HG02571 (cell line): ENCODE data around the gene LCLAT1.
"Not testable (repeated sequence)": the region's sequence is repeated elsewhere in the genome, so short reads cannot be mapped to it uniquely, and the experiment has no call there.

ENCODE experiments used
- ATAC-seq: cut with Tn5 transposase; IDR thresholded peaks from one replicate; pipeline ENCODE4 v1.9.1; 2021; ENCODE audit warnings: mild to moderate bottlenecking, moderate library complexity; ENCODE audit not compliant: unreplicated experiment

LCLAT1 gene

DNA sequence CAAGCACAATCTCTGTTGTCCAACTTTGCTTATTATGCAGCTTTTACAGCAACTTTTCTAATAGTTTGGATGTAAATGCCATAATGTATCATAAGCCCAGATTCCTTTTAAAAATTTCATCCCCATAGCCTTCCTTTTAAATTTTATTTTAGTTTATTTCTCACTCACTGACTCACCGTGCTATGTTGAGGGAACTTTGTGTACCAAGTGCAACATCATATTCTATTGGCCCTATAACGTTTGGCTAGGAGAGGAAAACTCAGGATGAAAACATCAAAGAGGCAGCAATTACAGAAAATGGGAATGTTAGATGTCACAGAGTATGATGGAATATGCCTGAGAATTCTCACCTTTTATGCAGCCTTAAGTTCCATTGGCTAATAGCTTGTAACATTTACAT, 135.5 kb downstream of the LCLAT1 start:
- no peak for ATAC-seq

DNA sequence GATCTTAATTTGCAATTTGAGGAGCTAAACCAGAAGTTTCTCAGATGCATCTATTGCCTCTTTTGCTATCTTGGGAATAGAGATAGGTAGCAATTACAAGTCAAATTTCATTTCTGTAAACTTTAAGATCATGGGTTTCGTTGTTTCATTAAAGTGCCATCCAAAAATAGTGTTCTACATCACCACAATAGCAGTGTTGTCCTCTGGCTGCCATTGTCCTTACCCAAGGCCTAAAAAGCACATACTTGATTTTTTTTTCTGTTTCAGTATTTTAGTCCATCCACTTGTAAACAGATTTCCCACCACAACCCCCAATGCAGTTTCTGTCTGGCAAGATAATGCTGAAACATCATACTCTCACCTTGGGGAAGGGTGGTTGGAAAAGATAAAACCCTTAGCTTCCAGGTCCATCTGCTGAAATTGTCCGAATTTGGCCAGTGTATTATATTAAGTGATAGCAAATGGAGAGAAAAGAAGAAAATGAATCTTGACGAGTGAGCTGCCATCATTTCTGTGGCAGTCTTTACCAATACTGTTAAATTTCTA, 136.2 kb downstream of the LCLAT1 start:
- ATAC-seq = no peak

DNA sequence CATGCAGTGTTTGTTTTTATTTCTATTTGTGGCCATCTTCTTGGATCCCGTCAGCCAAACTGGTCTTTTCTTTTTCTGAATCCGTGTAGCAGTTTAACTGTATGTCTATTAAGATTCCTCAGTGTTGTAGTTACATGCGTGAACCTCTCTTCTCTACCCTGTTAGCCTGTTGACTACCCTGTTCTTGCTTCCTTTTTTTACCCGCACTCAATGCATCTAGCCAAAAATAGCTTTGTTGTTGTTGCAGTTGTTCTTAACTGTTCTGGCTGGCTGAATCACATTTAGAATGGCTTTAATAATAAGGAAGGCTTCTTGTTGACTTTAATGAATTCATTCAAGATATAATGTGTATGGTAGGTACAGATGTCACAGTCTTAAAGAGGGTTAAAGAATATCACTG, 137.1 kb downstream of the LCLAT1 start:
- ATAC-seq = no peak

- no peak for ATAC-seq
These were observed 141.9 kb downstream of the LCLAT1 start for GRCh38 chr2:30588994-30589393.

DNA sequence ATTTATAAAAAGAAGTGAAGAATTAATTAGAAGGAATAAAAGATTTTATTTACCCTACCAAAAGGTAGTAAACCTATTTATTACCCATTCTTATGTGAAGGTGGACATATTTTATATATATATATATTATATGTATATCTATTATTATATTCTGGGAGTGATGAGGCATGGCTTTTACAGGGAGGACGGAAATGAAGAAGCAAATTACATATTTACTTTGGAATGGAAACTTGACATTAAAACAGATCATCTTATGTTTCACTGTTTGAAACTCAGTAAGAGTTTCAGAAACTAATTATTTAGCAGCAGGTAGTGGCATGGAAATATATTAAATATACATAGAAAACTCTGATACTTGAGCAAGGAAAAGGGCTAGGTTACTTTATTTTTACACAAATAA, 143.4 kb downstream of the LCLAT1 start:
- no peak for ATAC-seq

GRCh38 chr2:30591186-30591585, 144.1 kb downstream of the LCLAT1 start:
- no peak for ATAC-seq

- no peak for ATAC-seq
These were observed 154.3 kb downstream of the LCLAT1 start for GRCh38 chr2:30601375-30601774.

- no peak for ATAC-seq
These were observed 158.2 kb downstream of the LCLAT1 start for GRCh38 chr2:30605197-30605596.

- ATAC-seq = no peak
These were observed 161.6 kb downstream of the LCLAT1 start for GRCh38 chr2:30608643-30609042.

- no peak for ATAC-seq
These were observed 164.5 kb downstream of the LCLAT1 start for GRCh38 chr2:30611583-30611982.

DNA sequence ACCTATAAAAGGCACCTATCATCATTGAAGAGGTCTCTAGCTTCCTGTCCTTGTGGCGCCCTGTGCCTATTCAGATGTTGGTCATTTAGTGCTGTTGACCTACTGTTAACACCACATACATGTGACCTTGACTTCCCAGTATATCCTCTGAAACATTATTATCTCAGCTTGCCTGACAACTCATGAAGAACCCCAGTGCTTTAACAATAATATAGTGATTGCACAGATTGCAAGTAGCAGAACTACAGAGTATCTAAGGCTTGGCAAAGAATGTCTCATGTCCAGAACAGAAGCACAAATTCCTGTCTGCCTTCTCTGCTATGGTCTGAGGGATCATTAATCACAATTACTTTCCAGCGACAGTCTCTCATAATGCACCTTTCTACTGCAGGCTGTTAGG, 165.3 kb downstream of the LCLAT1 start:
- no peak for ATAC-seq

DNA sequence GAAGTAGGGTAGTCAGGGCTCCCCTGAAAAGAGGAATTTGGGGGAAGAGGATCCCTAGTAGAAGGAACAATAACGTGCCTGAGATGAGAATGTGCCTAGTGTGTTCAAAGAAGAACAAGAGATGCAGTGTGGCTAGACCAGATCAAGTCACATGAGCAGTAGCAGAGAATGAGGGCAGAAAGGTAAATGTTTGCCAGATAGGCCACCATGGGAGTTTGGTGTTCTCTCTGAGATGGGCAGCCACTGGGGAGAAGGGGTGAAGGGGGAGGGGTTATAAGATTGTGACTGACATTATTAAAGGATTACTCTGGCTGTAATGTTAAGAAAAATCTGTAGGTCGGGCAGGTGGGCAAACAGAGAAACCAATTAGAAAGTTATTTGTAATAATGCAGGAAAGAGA, 166.0 kb downstream of the LCLAT1 start:
- ATAC-seq = no peak

DNA sequence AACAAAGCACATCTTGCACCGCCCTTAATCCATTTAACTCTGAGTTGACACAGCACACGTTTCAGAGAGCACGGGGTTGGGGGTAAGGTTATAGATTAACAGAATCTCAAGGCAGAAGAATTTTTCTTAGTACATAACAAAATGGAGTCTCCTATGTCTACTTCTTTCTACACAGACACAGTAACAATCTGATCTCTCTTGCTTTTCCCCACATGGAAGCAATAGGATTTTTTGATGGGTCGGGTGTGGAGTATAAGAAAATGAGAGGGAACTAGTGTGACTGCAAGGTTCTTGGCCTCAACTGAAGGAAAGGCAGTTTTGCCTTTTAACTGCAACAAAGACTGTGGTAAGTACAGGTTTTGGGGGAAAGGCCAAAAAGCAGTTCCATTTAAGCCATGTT, 167.2 kb downstream of the LCLAT1 start:
- ATAC-seq = not testable (repeated sequence)

- no peak for ATAC-seq
These were observed 168.9 kb downstream of the LCLAT1 start for GRCh38 chr2:30615926-30616325.

DNA sequence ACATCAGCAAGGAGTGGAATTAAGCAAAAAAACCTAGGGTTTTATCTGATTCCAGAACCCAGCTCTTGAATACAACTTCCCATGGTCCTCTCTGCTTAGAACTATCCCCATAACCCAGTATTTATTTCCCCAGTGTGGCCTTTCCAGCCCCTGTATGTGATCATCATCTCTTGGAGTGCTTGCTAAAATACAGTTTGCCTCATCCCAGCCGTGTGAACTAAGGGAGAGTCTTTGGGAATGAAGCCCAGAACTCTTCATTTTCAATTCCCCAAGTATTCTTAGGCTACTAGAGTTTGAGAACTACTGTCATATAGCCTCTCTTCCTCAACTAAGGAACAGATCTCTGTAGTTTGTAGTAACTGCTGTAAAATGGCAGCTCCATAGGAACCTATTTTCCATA, 173.1 kb downstream of the LCLAT1 start:
- ATAC-seq = no peak

- no peak for ATAC-seq
These were observed 174.8 kb downstream of the LCLAT1 start for GRCh38 chr2:30621836-30622235.

- ATAC-seq = no peak
These were observed 175.4 kb downstream of the LCLAT1 start for GRCh38 chr2:30622452-30622851.

DNA sequence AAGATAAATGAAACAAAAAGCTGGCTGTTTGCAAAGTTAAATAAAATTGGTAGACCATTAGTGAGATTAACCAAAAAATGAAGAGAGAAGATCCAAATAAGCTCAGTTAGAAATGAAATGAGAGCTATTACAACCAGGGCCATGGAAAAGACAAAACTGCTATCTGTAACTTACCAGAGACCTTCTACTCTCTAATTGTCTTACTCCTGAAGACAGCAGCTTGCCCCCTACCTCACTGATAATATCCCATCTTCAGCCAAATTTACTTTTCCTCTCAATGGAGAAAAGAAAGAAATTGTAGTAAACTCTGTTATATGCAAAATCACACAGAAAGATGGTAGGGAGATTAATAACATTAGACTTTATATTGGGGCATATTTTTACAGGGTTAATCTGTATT, 178.2 kb downstream of the LCLAT1 start:
- ATAC-seq = no peak

- ATAC-seq = no peak
These were observed 178.7 kb downstream of the LCLAT1 start for GRCh38 chr2:30625701-30626100.

DNA sequence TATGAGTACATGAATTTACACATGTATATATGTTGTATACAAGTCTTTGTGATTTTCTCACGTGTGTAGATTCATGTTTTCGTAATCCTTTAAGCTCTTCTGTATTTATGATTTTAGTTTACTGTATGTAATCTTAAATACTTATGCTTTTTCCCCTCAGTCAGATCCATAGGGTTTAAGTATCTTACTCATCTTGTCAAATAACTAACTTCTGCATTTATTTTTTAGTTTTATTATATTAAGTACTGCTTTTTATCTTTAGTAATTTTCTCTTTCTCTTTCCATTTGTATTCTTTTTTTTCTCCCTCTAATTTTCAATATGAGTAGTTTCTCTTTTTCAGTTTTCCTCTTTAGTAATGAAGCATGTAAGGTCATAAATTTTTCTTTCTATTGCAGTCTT, 179.4 kb downstream of the LCLAT1 start:
- no peak for ATAC-seq

GRCh38 chr2:30627151-30627550, 180.1 kb downstream of the LCLAT1 start:
- ATAC-seq = no peak

GRCh38 chr2:30628341-30628740, 181.3 kb downstream of the LCLAT1 start:
- no peak for ATAC-seq

DNA sequence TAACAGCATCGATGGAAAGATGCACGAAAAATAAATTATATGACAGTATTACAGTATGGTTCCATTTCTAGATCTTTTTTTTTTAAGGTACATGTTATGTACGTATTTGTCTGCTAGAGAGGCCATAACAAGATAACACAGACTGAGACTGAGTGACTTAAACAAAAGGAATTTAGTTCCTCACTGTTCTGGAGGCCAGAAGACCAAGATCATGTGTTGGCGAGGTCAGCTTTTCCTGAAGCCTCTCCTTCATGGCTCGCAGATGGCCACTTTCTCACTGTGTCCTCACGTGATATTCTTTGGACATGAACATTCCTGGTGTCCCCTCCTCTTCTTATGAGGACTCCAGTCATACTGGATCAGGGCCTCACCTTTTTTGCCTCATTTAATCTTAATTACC, 182.8 kb downstream of the LCLAT1 start:
- no peak for ATAC-seq
